Mucosa of descending colon (tissue), 3 donors: Measurements from ENCODE around the gene LRP1B. TPM values are rescaled to one million over a fixed set of nuclear protein-coding genes. Genes with fewer than 3 reads are reported as not detected.

Source experiments
- ATAC-seq: fragments of 200-7000 bp; cut with Tn5 transposase; one replicate; pipeline ENCODE4 v1.9.1; 2020; ENCODE audit warnings: mild to moderate bottlenecking, moderate library complexity
- DNase-seq, 3 donors: peaks; one replicate each; pipeline ENCODE4 v3.0.0-alpha.2; 2020
- H3K36me3 ChIP-seq: fragments of 200-600 bp; one replicate; pipeline ENCODE4 v1.8.0; 2021; ENCODE audit warnings: low read depth, mild to moderate bottlenecking
- H3K4me1 ChIP-seq: fragments of 200-600 bp; one replicate; pipeline ENCODE4 v1.8.0; 2021; ENCODE audit warnings: low read depth, mild to moderate bottlenecking
- H3K4me3 ChIP-seq: fragments of 200-600 bp; one replicate; pipeline ENCODE4 v1.8.0; 2021; ENCODE audit warnings: mild to moderate bottlenecking
- H3K9me3 ChIP-seq: fragments of 200-600 bp; one replicate; pipeline ENCODE4 v1.8.0; 2021; ENCODE audit warnings: mild to moderate bottlenecking
- CTCF ChIP-seq: fragments of 200-600 bp; IDR thresholded peaks from one replicate; pipeline ENCODE4 v1.8.0; 2022; ENCODE audit warnings: antibody characterized with exemption, mild to moderate bottlenecking
- intact Hi-C, 2 donors: fragments of 100-400 bp; cut with DNase I in 1 of 2; cut with micrococcal nuclease in 1 of 2; formaldehyde crosslinking; loops; one replicate each; pipeline versions ENCODE4 v1.11.0 to v1.11.1; 2022; cut with DNase I, micrococcal nuclease
- total RNA-seq, 3 donors: library from RNA; stranded (reverse); fragmentation: NEBNext Ultra II Directional in 2 of 3; extraction: Animal tissue kit (Norgen Biotek cat#: 25700) in 2 of 3; gene quantifications; one replicate each; pipeline versions ENCODE4 v1.2.1 to v1.2.4, GENCODE V29; 2021 to 2023
- donor health status: DM: no; HTN: no; CAD: no; lungs with moderate emphysema.
- donor health status: DM: no; HTN: no; CAD: no.
- donor health status: DM: no; HTN: yes; CAD: no.

LRP1B gene
- total RNA-seq, 3 donors from 2014 or later: 0.12 to 1.6 (median 0.20) TPM

- no peak for TF ChIP-seq CTCF
- ATAC-seq (no peak), DNase-seq (no peak)
- Histone ChIP-seq H3K4me3 (no peak overlapping the region), H3K36me3 (no peaks in the 10 kb centered on the region), H3K9me3 (peaks cover 6% of the 10 kb centered on the region), H3K4me1 (no peaks in the 10 kb centered on the region)
- intact Hi-C loops: no loop called here
Observed at GRCh38 chr2:141814150-141814549, 316.7 kb downstream of the LRP1B start.

GRCh38 chr2:141810148-141810547, 320.7 kb downstream of the LRP1B start:
- Histone ChIP-seq H3K36me3 (no peaks in the 10 kb centered on the region), H3K4me1 (no peaks in the 10 kb centered on the region), H3K4me3 (no peak overlapping the region), H3K9me3 (peaks cover 6% of the 10 kb centered on the region)
- TF ChIP-seq CTCF: no peak
- no peak for ATAC-seq
- no peak for DNase-seq
- intact Hi-C loops: no loop called here

GRCh38 chr2:141806090-141806489, 324.7 kb downstream of the LRP1B start:
- Histone ChIP-seq H3K9me3 (no peaks in the 10 kb centered on the region), H3K4me3 (no peak overlapping the region), H3K4me1 (no peaks in the 10 kb centered on the region), H3K36me3 (no peaks in the 10 kb centered on the region)
- no peak for ATAC-seq
- intact Hi-C loops: no loop called here
- DNase-seq: no peak
- TF ChIP-seq CTCF: no peak

GRCh38 chr2:141805302-141805701, 325.5 kb downstream of the LRP1B start:
- DNase-seq (no peak), ATAC-seq (no peak)

GRCh38 chr2:141796449-141796848, 334.4 kb downstream of the LRP1B start:
- no peak for TF ChIP-seq CTCF
- DNase-seq: no peak
- Histone ChIP-seq H3K36me3 (no peaks in the 10 kb centered on the region), H3K4me1 (no peaks in the 10 kb centered on the region), H3K4me3 (no peak overlapping the region), H3K9me3 (no peaks in the 10 kb centered on the region)
- no peak for ATAC-seq
- intact Hi-C loops: no loop called here

More at GRCh38 chr2:141805302-141805701, 325.5 kb downstream of the LRP1B start:
- no peaks in the 10 kb centered on the region for H3K36me3 ChIP-seq
- intact Hi-C loops: no loop called here
- no peaks in the 10 kb centered on the region for H3K9me3 ChIP-seq
- no peaks in the 10 kb centered on the region for H3K4me1 ChIP-seq
- no peak overlapping the region for H3K4me3 ChIP-seq
- TF ChIP-seq CTCF: no peak

- Histone ChIP-seq H3K4me3 (no peak overlapping the region), H3K36me3 (no peaks in the 10 kb centered on the region), H3K4me1 (no peaks in the 10 kb centered on the region), H3K9me3 (no peaks in the 10 kb centered on the region)
- DNase-seq (no peak), ATAC-seq (no peak)
- intact Hi-C loops: no loop called here
- no peak for TF ChIP-seq CTCF
Observed at GRCh38 chr2:141791521-141791920, 339.3 kb downstream of the LRP1B start.
